HepG2 (cell line): ENCODE measurements around the gene C16orf86. TPM values are rescaled to one million over a fixed set of nuclear protein-coding genes. Genes with fewer than 3 reads are reported as not detected.
A peak's percentile ranks its signal among the peaks of the same experiment; 100 is the strongest.

Experiments used
- ARID4A ChIP-seq: sonication (generic); formaldehyde crosslinking; IDR thresholded peaks from 2 replicates; pipeline ENCODE4 v1.5.0; 2020; ENCODE audit warnings: mild to moderate bottlenecking, missing genetic modification reagents, borderline replicate concordance
- CHD4 ChIP-seq: fragments of 200-600 bp; sonication (generic); IDR thresholded peaks from 2 replicates; pipeline ENCODE4 v1.7.0; 2017; ENCODE audit warnings: mild to moderate bottlenecking, low read length, borderline replicate concordance
- FOXJ3 ChIP-seq: sonication (generic); formaldehyde crosslinking; IDR thresholded peaks from 2 replicates; pipeline ENCODE4 v1.4.0; 2020; ENCODE audit warnings: missing genetic modification reagents, mild to moderate bottlenecking, borderline replicate concordance
- IRF9 ChIP-seq: sonication (generic); formaldehyde crosslinking; IDR thresholded peaks from 2 replicates; pipeline ENCODE4 v1.8.0; 2022; ENCODE audit warnings: missing genetic modification reagents, mild to moderate bottlenecking, borderline replicate concordance
- KLF9 ChIP-seq: IDR thresholded peaks from 2 replicates; pipeline ENCODE4 v1.6.1; 2016; ENCODE audit warnings: low read depth
- NFRKB ChIP-seq: fragments of 450-650 bp; IDR thresholded peaks from 2 replicates; pipeline ENCODE4 v1.6.1; 2017
- PPARG ChIP-seq: conservative IDR thresholded peaks from 2 replicates; pipeline ENCODE4 v1.6.1; 2016; ENCODE audit warnings: missing biosample characterization, missing genetic modification reagents
- PTBP1 ChIP-seq: fragments of 200-400 bp; formaldehyde crosslinking; IDR thresholded peaks from 2 replicates; pipeline ENCODE4 v1.6.1; 2018; ENCODE audit warnings: low read length, low read depth; ENCODE audit not compliant: poor library complexity, severe bottlenecking
- RARA ChIP-seq: IDR thresholded peaks from 2 replicates; pipeline ENCODE4 v1.6.1; 2016; ENCODE audit warnings: missing genetic modification reagents, missing compliant biosample characterization
- SIX4 ChIP-seq: sonication (generic); formaldehyde crosslinking; IDR thresholded peaks from 2 replicates; pipeline ENCODE4 v1.4.0; 2020; ENCODE audit warnings: missing genetic modification reagents
- SMAD1 ChIP-seq: sonication (generic); formaldehyde crosslinking; IDR thresholded peaks from 2 replicates; pipeline ENCODE4 v1.4.0; 2020; ENCODE audit warnings: missing genetic modification reagents, low read depth, mild to moderate bottlenecking, borderline replicate concordance
- SNAI1 ChIP-seq: sonication (generic); formaldehyde crosslinking; IDR thresholded peaks from 2 replicates; pipeline ENCODE4 v1.5.0; 2020; ENCODE audit warnings: mild to moderate bottlenecking, missing genetic modification reagents, borderline replicate concordance
- TARDBP ChIP-seq: sonication (generic); formaldehyde crosslinking; IDR thresholded peaks from 2 replicates; pipeline ENCODE4 v1.8.0; 2022; ENCODE audit warnings: mild to moderate bottlenecking, missing genetic modification reagents
- TEF ChIP-seq: sonication (generic); formaldehyde crosslinking; IDR thresholded peaks from 2 replicates; pipeline ENCODE4 v1.5.0; 2020; ENCODE audit warnings: missing genetic modification reagents
- UBTF ChIP-seq: sonication (generic); formaldehyde crosslinking; IDR thresholded peaks from 2 replicates; pipeline ENCODE4 v1.4.0; 2020; ENCODE audit warnings: mild to moderate bottlenecking, missing genetic modification reagents
- ZMAT5 ChIP-seq: sonication (generic); formaldehyde crosslinking; IDR thresholded peaks from 2 replicates; pipeline ENCODE4 v1.5.0; 2020; ENCODE audit warnings: mild to moderate bottlenecking, low read depth, missing genetic modification reagents, borderline replicate concordance
- ZNF567 ChIP-seq: sonication (generic); formaldehyde crosslinking; IDR thresholded peaks from 2 replicates; pipeline ENCODE4 v1.8.1; 2023; ENCODE audit warnings: mild to moderate bottlenecking, missing genetic modification reagents, borderline replicate concordance
- ZNF598 ChIP-seq: sonication (generic); formaldehyde crosslinking; IDR thresholded peaks from 2 replicates; pipeline ENCODE4 v1.5.1; 2020; ENCODE audit warnings: mild to moderate bottlenecking, missing genetic modification reagents, borderline replicate concordance
- ZNF713 ChIP-seq: sonication (generic); formaldehyde crosslinking; IDR thresholded peaks from 2 replicates; pipeline ENCODE4 v1.4.0; 2020; ENCODE audit warnings: mild to moderate bottlenecking, missing genetic modification reagents
- ZNF768 ChIP-seq: sonication (generic); formaldehyde crosslinking; IDR thresholded peaks from 2 replicates; pipeline ENCODE4 v1.4.0; 2020; ENCODE audit warnings: missing genetic modification reagents
- polyA plus RNA-seq, 8 experiments: library from polyadenylated mRNA; depleted of rRNA in 3 of 8; stranded (reverse) in 7 of 8; unstranded in 1 of 8; fragments of >200 nt; fragmentation: Illumina TruSeq in 4 of 8; extraction: Trizol in 4 of 8; gene quantifications; 2 replicates each; pipeline versions ENCODE4 v1.2.1 to v1.2.3, GENCODE V29; 2011 to 2016; ENCODE audit warnings: low read depth in 4 of 8, missing spikeins in 1 of 8, mixed read lengths in 1 of 8; ENCODE audit not compliant: insufficient read depth in 1 of 8
- total RNA-seq, 5 experiments: library from RNA; depleted of rRNA; stranded (reverse); fragments of >200 nt; fragmentation: Illumina TruSeq; extraction: Trizol; gene quantifications; 2 replicates each; pipeline ENCODE4 v1.2.3, GENCODE V29; 2016; ENCODE audit warnings: low read depth in 1 of 5

C16orf86 gene
- total and polyA plus RNA-seq, 2 of the 13 experiments (the other 11 are each of a cell fraction or from before 2014, with no cell fraction given) = 1.5 to 3.1 TPM

- TF ChIP-seq IRF9 (CRISPR knock-in tag) = peak; percentile 77; the same call in 1 of the 2 replicates
- TF ChIP-seq KLF9 = no peak
- peak; percentile 89 for TF ChIP-seq UBTF (CRISPR knock-in tag)
- no peak for TF ChIP-seq FOXJ3 (CRISPR knock-in tag)
- peak; percentile 53 for TF ChIP-seq ZNF768 (CRISPR knock-in tag)
- peak; percentile 89 for TF ChIP-seq ZNF567 (CRISPR knock-in tag)
- TF ChIP-seq TARDBP (CRISPR knock-in tag) = peak; percentile 28
- no peak for TF ChIP-seq ZMAT5 (CRISPR knock-in tag)
- TF ChIP-seq SNAI1 (CRISPR knock-in tag) = peak; percentile 90; the same call in 1 of the 2 replicates
- peak; percentile 32; the same call in 1 of the 2 replicates for TF ChIP-seq SIX4 (CRISPR knock-in tag)
- peak; percentile 71 for TF ChIP-seq SMAD1 (CRISPR knock-in tag)
- TF ChIP-seq PPARG (CRISPR knock-in tag) = peak; percentile 39; the same call in 1 of the 2 replicates
- no peak; the same call in none of the 2 replicates for TF ChIP-seq TEF (CRISPR knock-in tag)
- peak; percentile 91 for TF ChIP-seq ARID4A (CRISPR knock-in tag)
- no peak; the same call in 1 of the 2 replicates for TF ChIP-seq ZNF713 (CRISPR knock-in tag)
- TF ChIP-seq RARA (CRISPR knock-in tag) = peak; percentile 24
- peak; percentile 97; the same call in 1 of the 2 replicates for TF ChIP-seq ZNF598 (CRISPR knock-in tag)
- no peak for TF ChIP-seq PTBP1
- TF ChIP-seq NFRKB = no peak
- TF ChIP-seq CHD4 = 0 out of 2 replicates have a peak, but pooled peaks have one; percentile 36
Observed at GRCh38 chr16:67659675-67660563, 6.7 kb upstream of the C16orf86 start, which contains the start of gene ACD (continued).
